Measurements from ENCODE around the gene LMX1B.
"Not testable (repeated sequence)": the region's sequence is repeated elsewhere in the genome, so short reads cannot be mapped to it uniquely, and the experiment has no call there.

LMX1B gene

DNA sequence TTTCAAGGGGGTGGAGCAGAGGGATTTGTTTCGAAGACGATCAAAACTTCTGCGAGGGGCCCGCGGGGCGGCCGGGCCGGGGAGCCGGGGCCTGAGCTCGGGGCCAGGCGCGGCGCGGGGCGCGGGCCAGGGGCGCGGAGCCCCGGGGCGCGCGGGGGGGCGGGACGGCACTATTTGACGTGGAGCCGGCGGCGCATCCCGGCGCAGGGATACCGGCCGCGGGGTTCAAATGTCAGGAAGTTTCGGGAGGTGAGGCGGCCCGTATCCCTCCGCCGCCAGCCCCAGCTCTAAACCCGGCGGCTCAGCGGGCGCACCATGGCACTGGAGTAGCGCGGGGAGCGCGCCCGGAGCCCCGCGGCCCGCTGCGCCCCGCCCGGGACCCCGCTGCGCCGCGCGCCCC lies at the start of gene LMX1B:
LMX1B (plus strand) TSS at position 278 of the 400 bp plus-strand sequence. CDS start 522 bp downstream, outside the sequence.
- H3K4me3 ChIP-seq (ENCODE audit: low read depth, low read length) = no peak within 1 kb of the TSS
- DNase-seq (ENCODE audit: low read depth) = peak; percentile 1

DNA sequence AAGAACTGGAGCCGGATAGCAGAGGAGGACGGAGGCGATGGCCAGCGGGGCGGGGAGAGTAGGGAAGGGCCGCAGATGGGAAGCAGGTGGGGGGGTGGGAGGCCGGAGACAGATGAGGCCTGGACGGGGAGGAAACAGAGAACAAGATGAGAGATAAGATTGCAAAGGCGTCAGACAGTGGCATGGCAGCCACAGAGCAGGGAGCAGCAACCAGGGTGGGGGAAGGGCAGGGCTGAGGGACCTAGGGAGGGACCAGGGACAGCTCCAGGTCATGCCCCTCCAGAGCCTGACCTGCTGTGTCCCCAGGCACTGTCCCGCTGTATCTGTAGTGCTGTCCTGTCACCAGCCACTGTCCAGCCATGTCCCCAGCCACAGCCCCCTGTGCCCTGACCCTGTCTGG lies 49.6 kb upstream of the LMX1B start:
- no peak overlapping the region for H3K4me3 ChIP-seq (ENCODE audit: low read depth, low read length)
- no peak for DNase-seq (ENCODE audit: low read depth)

DNA sequence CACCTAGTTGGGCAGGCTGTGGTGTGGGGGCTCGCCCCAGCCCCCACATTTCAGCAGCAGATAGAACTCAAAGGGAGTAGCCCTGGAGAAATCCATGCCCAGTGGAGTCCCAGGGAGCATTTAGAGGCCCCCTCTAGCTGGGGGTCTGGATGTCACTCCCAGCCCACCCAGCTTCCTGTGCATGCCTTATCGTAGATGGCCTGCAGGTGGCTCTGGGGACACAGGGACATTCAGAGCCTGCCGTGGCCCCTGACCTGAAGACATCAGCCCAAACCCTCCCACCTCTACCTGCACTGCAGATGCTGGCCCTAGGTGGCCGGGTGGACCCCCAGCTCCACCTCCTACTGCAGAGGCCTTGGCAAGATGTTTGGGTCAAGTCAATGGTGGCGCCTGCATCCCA lies 49.0 kb upstream of the LMX1B start:
- no peak for DNase-seq (ENCODE audit: low read depth)
- H3K4me3 ChIP-seq (ENCODE audit: low read depth, low read length) = no peak overlapping the region

DNA sequence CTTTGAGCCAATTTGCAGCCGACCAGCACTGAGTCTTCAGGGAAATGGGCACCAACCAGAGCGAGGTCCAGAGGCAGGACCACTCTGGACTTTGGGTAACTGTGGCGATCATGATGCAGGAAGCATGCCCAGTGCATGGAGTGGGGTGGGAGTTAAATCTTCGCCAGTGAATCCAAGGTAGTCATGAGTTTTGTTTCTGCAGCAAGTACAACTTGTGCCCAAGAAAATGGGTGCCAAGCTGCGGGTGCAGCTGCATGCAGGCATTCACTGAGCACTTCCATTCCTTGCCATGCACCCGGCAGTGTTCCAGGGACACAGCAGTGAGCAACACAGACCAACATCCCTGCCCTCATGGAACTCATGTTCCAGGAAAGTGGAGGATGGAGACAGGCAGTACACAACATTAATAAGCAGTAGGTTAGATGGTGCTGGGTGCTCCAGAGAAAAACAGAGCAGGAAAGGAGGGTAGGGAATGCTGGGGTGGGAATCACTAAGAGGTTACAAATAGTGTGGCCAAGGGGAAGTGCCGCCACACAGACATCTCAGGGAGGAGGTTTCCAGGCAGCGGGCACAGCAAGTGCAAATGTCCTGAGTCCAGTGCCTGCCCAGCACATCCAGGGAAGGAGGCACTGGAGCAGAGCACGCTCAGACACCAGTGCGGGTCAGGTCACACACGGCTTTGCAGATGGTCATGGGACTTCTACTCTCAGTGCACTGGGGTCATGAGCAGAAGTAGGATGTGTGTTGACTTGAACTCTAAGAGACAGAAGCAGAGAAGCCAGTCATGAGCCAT lies 48.2 kb upstream of the LMX1B start:
- DNase-seq (ENCODE audit: low read depth) = no peak
- H3K4me3 ChIP-seq (ENCODE audit: low read depth, low read length) = no peak overlapping the region

DNA sequence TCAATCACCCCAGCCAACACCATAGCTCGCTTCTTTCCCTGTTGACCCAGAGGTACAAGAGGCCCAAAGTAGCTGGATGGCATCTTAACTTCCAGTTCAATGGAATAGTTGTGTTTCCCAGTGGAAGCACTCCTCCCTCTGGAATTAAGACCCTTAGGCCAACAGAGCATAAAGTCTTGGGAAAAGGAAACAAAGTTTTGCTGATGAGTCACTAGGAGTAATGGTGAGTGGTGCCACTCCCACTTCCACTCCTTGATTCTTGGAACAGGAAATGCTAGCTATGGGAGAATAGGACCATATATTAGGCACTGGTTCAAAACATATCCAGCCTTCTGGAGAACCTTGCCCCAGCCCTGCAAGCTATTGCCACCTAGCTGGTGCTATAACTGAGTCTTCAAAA lies 44.7 kb upstream of the LMX1B start:
- no peak overlapping the region for H3K4me3 ChIP-seq (ENCODE audit: low read depth, low read length)
- DNase-seq (ENCODE audit: low read depth) = no peak

DNA sequence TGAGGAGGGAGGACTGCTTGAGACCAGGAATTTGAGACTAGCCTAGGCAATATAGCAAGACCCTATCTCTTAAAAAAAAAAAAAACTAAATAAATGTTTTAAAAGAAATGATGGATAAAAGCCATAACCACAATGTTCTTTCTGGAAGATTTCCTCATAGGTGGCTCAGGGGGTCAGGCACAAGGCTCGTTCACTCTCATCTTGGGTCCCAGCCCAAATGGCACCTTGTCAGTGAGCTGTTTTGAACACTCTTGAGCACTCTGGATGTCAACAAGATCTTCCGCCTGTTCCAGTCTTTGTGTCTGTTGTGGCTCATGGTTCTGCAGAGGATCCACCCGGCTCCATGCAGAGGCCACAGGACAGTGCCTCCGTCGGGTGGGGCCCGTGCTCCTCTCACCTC lies 35.7 kb upstream of the LMX1B start:
- no peak overlapping the region for H3K4me3 ChIP-seq (ENCODE audit: low read depth, low read length)
- DNase-seq (ENCODE audit: low read depth) = no peak

DNA sequence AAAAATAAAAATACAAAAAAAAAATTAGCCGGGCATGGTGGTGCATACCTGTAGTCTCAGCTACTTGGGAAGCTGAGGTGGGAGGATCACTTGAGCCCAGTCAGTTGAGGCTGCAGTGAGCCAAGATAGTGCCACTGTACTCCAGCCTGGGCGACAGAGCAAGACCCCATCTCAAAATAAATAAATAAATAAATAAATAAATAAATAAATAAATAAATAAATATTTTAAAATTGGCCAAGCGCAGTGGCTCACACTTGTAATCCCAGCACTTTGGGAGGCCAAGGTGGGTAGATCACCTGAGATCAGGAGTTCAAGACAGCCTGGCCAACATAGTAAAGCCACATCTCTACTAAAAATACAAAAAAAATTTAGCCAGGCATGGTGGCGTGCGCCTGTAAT lies 33.4 kb upstream of the LMX1B start:
- DNase-seq (ENCODE audit: low read depth); H3K4me3 ChIP-seq (ENCODE audit: low read depth, low read length): not testable (repeated sequence)

DNA sequence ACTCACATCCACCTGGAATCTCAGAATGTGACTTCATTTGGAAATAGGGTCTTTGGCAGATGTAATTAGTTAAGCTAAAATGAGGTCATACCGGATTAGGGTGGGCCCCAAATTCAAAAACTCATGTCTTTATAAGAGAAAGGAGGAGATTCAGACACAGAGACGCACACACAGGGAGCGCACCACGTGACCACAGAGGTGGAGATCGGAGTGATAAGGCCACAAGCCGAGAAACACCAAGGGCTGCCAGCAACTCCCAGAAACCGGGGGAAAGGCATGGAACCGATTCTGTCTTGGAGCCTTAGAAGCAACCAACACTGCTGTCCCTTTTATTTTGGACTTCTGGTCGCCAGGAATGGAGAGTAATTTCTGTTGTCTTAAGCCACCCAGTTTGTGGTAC lies 31.8 kb upstream of the LMX1B start:
- no peak overlapping the region for H3K4me3 ChIP-seq (ENCODE audit: low read depth, low read length)
- no peak for DNase-seq (ENCODE audit: low read depth)

DNA sequence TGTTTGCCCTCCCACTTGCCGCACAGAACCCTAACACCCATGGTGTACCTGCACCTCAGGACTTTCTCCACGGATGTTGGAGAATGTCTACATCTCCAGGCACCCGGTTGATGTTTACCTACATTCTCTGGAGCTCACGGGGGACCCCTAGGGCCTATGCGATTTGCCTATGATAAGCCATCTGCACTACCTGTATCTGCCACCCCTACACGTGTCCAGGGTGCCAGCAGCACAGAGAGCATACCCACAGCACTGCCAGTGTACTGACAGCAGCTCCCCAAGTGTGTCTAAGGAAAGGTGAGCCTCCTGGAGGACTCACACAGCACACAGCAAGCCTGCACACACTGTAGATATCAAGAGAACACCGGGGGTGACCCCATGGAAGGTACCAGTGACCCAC lies 31.3 kb upstream of the LMX1B start:
- DNase-seq (ENCODE audit: low read depth) = no peak
- H3K4me3 ChIP-seq (ENCODE audit: low read depth, low read length) = no peak overlapping the region

DNA sequence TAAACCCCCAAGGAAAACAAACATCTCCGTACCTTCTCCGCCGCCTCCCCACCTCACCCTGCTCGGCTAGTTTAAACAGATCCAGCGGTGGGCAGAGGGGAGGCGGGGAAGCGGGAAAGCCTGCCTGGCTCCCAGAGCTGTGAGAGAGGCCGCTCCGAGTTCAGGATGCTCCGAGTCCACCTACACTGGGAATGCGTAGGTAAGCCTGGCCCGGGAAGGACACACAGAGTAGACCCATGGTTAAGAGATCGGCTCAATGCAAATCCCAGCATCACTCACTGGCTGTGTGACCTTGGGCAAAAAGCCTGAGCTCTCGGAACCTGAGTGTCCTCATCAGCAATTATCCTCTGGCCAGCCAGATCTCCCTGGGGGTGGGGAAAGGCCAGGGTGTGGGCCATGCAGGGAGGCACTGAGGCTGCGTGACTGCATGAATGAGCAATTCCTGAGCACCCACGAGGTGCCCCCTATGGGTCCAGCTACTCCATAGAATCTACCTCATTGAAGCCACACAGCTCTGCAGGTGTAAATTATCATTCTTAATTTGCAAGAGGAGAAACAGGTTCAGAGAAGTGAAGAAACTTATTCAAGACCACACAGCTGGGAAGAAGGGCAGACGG lies 30.5 kb upstream of the LMX1B start:
- DNase-seq (ENCODE audit: low read depth) = no peak
- no peak overlapping the region for H3K4me3 ChIP-seq (ENCODE audit: low read depth, low read length)

DNA sequence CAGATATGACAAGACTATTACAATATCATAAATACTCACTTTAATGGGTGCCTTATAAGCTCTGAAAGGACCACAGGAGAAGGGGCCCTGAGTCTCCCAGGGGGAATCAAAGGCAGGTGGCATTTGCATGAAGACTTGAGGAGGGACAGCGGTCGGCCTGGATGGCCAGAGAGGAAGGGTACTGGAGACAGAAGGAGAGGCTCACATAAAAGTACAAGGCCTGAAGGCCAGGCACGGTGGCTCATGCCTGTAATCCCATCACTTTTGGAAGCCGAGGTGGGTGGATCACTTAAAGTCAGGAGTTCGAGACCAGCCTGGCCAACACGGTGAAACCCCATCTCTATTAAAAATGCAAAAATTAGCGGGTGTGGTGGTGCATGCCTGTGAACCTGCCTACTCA lies 29.1 kb upstream of the LMX1B start:
- H3K4me3 ChIP-seq (ENCODE audit: low read depth, low read length) = no peak overlapping the region
- no peak for DNase-seq (ENCODE audit: low read depth)

DNA sequence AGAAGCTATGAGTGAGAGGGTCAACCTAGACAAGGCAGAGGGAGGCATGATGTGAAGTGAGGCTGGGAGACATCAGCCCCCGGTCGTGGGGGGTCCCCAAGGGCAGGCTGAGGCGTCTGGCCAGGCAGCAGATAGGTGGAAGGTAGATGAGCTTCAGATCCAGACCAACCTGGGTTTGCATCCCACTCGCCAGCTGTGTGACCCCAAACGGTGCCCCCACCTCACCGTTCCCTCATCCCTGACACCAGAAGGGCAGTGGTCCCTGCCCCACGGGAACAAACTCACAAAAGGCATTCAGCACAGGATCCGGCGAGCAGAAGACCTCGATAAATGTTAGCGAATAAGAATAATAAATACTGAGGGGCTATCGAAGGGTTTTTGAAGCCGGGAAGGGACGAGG lies 27.5 kb upstream of the LMX1B start:
- H3K4me3 ChIP-seq (ENCODE audit: low read depth, low read length) = no peak overlapping the region
- no peak for DNase-seq (ENCODE audit: low read depth)

DNA sequence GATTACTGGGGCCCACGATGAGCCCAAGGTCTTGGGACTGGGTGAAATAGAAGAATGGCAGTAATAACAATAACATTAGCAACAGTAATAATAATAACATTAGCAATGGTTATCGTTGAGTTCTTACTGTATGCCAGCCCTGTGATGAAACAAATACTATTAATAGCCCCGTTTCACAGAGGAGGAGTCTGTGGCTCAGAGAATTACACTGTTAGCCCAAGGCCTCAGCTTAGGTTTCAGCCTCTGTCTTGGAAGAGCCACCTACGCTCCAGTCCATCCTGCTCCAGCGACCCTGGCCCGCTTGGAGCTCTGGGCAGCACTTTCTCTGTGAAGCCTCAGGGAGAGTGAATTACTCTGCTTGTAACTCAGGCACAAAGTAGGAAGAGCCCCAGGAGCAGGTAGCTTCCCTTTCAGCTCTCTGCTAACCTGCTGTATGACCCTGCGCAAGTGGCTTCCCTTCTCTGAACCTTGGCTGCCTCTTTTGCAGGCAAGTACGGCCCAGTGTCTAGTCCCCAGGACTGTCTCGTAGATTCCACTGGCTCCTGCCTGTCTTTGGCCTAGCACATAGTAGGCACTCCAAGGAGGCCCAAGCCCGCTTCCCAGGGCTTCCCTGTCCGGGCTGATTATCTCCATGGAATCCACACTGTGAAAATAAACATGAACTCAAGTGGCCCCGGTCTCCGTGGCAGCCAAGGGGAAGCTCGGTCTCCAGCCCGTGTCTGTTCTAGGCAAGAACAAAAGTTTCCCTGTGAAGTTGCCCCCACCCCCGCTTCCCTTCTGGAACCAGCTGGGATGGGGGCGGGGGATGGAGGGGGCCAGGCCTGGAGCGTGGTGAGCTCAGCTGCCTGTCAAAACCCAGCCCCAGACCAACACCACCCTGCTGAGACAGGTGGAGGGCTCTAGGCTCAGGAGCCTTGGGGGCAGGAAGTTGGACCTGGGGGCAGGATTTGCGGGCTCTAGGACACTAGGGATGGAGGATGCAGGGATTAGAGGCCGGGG lies 26.2 kb upstream of the LMX1B start:
- no peak for DNase-seq (ENCODE audit: low read depth)
- no peak overlapping the region for H3K4me3 ChIP-seq (ENCODE audit: low read depth, low read length)

DNA sequence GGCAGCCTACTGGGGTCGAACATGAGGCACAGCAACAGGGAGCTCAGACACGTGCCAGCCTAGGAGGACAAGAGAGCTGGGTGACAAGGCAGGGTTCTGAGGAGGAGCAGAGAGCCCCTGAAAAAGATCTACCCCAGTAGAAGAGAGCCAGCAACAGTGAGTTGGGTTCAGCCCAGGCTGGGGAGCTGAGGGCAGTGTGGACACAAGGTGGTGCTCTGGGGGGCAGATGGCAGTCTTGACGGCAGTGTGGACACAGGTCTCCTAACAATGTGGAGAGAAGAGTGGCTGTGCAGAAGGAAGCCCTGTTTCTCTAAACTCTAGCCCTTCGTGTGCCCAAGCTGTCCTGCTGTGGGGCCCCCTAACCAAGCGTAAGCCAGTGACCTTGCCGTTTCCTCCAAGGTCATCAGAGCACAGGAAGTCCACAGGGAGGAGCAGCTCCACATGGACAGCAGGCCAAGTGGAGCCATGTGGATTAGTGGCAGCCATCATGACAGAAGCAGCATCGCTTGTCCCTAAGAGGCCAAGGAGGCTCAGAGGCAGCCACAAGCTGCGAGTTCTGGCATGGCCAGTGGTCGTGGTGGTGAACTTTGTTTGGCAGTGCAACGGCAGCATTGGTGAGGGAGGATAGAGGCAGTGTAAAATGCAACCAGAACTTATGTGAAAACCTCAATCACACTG lies 25.1 kb upstream of the LMX1B start:
- no peak overlapping the region for H3K4me3 ChIP-seq (ENCODE audit: low read depth, low read length)
- DNase-seq (ENCODE audit: low read depth) = no peak

DNA sequence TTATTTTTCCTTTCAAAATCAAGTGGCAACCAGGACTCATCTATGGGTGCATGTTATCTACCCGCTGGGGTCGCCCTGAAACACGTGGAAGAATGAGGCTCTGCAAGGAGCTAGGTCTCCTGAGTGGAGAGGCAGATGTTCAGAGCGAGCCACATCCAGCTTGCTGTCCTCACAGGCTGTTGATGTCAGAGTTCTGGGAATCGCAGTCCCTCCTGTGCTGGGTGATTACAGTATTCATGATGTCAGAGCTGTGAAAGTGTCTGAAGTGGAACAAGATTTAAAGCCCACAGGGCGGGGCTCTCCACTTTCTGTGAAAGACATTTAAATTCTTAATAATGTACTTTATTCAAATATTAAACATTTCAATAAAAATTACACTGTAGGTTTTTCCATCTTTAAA lies 24.4 kb upstream of the LMX1B start:
- DNase-seq (ENCODE audit: low read depth) = no peak
- no peak overlapping the region for H3K4me3 ChIP-seq (ENCODE audit: low read depth, low read length)

DNA sequence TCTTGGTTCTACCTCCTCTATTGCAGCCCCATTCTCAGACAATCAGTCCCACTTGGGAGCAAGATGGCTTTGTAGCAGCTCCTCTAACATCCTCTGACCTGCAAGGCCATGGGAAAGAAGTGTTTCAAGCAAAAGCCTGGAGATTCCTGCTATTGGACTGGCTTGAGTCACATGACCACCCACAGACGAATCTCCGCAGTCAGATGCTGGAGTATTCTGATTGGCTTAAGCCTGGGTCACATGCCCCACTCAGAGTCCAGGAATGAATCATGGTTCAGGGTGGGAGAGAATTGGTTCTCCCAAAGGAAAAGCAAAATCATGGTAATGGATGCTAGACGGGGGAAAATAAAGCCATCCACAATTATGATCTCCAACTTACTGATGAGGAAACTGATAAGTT lies 22.6 kb upstream of the LMX1B start:
- DNase-seq (ENCODE audit: low read depth) = no peak
- H3K4me3 ChIP-seq (ENCODE audit: low read depth, low read length) = no peak overlapping the region

DNA sequence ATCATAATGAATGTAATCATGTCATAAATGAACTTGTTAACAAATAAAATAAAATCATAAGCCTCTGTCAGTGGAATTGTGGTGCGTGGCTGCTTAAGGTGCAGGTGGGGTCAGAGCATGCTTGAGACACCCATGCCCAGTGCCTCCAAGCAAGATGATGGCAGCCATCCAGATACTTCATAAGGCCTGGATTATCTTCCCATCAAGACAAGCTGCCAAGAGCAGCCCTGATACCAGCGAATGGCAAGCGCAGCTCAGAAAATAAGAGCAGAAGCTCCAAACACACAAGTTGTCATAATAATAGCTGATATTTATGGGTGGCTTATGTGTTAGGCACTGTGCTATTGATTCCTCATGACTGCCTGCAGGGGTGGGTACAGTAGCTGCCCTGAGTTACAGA lies 21.8 kb upstream of the LMX1B start:
- H3K4me3 ChIP-seq (ENCODE audit: low read depth, low read length) = no peak overlapping the region
- no peak for DNase-seq (ENCODE audit: low read depth)

DNA sequence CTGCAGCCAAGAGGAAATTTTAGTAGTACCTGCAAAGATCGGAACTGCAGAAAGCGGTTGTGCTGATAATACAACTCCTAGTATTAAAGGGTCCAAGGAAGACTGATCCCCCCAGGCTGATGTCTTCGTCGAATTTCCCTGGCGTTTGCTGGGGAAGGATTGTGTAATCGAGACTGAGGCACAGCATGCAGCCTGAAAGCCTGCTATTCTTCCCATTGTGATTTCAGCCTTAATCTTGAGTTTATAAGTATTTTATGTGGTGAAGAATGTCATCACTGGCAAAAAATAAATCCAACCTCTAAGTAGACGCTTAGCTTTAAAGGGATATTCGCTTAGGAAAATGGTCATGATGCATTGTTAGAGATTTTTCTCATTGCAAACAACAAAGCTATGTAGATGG lies 21.3 kb upstream of the LMX1B start:
- no peak for DNase-seq (ENCODE audit: low read depth)
- H3K4me3 ChIP-seq (ENCODE audit: low read depth, low read length) = no peak overlapping the region

DNA sequence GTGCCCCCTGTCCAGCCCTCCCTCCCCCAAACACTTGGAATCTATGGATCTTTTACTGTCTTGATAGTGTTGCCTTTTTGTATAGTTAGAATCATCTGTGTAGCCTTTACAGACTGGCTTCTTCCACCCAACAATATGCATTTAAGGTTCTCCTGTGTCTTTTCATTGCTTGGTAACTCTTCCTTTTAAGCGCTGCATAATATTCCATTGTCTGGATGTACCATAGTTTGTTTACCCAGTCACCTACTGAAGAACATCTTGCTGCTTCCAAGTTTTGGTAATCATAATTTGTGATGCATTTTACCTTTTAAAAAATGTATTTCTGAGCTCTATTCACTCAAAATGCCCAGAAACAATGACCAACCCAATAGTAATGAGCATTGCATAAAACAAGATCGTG lies 17.7 kb upstream of the LMX1B start:
- no peak overlapping the region for H3K4me3 ChIP-seq (ENCODE audit: low read depth, low read length)
- no peak for DNase-seq (ENCODE audit: low read depth)
